Subcutaneous adipose tissue (tissue), 4 donors: ENCODE data around the gene FKBP15. TPM values are rescaled to one million over a fixed set of nuclear protein-coding genes. Genes with fewer than 3 reads are reported as not detected.

Experiments used
- total RNA-seq, 4 donors: library from RNA; depleted of rRNA; stranded (reverse); fragments of >200 nt; gene quantifications; one replicate each; pipeline ENCODE4 v1.1.0, GENCODE V29; 2016
- TF ChIP-seq, protein P1 (sequence below): fragments of 450-650 bp; IDR thresholded peaks from one replicate; pipeline ENCODE4 v1.5.1; 2016; ENCODE audit warnings: low read depth, mild to moderate bottlenecking, control low read depth, antibody characterized with exemption, moderate library complexity

The FKBP15 gene
- total RNA-seq, 4 donors from 2014 or later = 24.9 to 51.7 (median 32.0) TPM

DNA sequence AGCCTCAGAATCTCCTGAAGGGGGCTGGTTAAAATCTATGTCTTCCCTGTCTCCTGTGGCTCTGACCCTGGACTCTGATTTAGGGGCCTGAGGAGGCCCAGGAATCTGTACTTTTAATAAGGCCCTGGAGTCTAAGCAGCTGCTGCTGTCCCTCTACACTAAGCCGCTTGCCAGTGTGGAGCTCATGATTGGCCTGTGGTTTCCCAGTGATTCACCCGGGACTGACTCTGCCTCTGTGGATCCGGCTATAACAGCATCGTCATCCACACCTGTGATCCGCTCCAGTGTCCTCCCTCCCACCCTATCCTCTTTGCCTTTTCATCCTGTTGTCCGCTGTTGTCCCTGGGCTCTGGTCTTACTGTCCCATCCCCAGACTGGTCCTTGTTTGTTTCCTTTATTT lies 66.6 kb downstream of the FKBP15 start:
- TF ChIP-seq, protein P1, sequence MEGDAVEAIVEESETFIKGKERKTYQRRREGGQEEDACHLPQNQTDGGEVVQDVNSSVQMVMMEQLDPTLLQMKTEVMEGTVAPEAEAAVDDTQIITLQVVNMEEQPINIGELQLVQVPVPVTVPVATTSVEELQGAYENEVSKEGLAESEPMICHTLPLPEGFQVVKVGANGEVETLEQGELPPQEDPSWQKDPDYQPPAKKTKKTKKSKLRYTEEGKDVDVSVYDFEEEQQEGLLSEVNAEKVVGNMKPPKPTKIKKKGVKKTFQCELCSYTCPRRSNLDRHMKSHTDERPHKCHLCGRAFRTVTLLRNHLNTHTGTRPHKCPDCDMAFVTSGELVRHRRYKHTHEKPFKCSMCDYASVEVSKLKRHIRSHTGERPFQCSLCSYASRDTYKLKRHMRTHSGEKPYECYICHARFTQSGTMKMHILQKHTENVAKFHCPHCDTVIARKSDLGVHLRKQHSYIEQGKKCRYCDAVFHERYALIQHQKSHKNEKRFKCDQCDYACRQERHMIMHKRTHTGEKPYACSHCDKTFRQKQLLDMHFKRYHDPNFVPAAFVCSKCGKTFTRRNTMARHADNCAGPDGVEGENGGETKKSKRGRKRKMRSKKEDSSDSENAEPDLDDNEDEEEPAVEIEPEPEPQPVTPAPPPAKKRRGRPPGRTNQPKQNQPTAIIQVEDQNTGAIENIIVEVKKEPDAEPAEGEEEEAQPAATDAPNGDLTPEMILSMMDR = no peak

DNA sequence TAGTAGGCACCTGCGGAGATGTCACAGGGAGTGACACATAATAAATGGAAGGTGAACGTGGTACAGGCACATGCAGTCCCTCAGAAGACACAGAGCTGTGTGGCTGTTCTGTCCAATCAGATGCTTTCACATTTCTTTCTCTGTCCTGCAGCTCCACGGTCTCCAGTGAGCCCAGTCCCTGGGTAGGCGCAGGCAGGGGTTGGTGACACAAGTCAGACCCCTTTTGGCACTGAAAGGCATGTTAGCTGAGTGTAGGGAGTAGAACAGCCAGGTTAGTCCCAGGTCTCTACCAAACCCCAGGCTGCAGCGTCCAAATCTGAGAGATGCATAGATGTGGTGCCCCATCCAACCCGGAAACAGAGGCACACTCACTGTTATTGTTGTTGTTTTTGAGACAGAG lies 67.5 kb downstream of the FKBP15 start:
- TF ChIP-seq, protein P1 = no peak

DNA sequence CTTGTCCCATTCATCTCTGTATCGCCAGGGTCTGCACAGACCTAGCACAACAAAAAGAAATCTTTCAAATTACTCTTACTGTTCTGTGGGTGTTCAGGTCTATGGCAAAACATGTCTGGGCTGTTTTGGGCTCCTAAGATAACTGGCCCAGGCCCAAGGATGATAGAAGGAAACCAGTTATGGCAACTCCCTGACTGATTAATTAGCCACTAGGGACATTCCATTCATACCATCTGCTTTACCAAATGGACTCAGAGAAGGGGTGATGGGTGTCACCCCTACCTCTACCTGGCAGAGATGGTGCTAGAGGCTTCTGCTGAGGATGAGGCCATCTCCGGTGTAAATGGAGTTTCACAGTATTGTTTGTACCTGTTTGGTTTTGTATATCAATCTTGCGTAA lies 68.4 kb downstream of the FKBP15 start:
- TF ChIP-seq, protein P1 = no peak

DNA sequence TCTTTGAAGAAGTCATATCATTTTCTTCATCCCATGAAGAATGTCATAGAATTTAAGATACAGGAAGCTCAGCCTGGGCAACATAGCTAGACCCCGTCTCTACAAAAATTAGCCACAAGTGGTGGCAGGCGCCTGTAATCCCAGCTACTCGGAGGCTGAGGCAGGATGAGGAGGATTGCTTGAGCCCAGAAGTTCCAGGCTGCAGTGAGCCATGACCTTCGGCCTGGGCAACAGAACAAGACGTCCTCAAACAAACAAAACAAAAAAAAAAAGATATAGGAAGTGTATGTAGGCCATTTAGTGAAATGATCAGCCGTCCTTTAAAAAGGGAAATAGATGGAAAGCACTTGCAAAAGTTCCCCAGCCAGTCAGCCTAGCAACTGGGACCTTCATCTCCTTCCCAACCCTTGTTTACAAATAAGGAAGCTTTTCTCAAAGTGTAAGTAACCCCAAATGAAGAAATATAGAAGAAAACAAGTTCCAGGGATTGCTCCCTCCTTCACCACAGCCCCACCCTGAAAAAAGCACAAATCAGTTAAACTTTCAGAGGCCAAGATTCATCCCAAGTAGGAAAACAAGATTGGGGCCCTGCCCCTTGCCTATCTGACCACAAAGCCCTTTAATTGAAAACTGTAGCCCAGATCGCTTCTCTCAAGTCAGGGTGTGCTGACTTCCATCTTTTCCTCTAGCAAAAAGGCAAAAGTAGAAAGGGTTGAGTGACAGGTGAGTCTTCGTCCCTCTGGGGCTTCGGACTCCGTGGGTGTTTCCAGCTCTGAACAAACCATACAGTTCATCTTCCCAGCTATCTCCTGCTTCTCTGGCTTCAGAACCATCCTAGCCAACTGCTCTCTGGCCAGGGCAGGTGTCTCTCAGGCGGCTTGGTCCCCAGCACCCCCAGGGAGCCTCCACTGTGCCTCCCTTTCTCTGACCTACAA lies 69.1 kb downstream of the FKBP15 start:
- TF ChIP-seq, protein P1 = no peak

DNA sequence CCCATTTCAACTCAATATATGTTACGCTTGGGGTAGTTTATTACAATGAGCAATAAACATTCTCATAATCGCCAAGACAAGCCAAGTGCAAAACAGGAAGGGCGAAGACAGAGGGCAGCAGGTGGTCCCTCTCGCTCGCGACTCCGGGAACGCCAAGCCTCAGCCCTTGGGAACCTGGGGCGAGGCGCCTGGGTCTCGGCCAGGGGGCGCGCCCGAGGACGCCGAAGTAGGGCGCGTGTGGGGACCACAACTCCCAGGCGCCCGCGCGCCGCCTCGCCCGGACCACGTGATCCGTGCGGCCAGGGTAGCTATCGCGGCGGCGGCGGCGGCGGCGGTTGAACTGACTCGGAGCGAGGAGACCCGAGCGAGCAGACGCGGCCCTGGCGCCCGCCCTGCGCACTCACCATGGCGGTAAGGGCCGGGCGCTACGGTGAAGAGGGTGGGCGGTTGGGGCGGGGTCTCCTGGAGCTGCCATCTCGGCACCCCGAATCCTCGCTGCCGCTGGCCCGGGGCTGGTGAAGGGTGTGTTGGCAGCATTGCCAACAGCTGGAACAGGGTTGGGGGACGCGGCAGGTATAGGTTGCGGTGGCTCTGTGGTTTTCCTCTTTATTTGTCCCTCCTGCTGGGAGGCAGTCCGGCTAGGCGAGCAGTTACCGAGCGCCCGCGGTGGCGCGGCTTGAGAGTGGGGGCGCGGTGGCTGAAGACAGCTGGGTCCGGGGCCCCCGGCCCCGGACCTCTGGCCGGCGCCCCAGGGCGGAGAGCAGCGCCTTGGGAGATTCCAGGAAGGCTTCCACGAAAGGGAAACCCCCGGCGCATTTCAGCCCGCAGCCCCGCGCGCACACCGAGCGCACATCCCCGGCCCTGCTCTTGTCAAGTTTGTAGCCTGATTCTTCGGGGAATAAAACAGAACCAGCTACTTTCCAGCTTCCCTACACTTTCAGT lies 70.1 kb downstream of the FKBP15 start, which contains the start of gene SLC31A2:
Gene SLC31A2, plus strand, starts transcription at position 338 of the 942 bp plus-strand sequence. Its CDS starts 68 bp downstream, at position 406.
- TF ChIP-seq, protein P1 = no peak

DNA sequence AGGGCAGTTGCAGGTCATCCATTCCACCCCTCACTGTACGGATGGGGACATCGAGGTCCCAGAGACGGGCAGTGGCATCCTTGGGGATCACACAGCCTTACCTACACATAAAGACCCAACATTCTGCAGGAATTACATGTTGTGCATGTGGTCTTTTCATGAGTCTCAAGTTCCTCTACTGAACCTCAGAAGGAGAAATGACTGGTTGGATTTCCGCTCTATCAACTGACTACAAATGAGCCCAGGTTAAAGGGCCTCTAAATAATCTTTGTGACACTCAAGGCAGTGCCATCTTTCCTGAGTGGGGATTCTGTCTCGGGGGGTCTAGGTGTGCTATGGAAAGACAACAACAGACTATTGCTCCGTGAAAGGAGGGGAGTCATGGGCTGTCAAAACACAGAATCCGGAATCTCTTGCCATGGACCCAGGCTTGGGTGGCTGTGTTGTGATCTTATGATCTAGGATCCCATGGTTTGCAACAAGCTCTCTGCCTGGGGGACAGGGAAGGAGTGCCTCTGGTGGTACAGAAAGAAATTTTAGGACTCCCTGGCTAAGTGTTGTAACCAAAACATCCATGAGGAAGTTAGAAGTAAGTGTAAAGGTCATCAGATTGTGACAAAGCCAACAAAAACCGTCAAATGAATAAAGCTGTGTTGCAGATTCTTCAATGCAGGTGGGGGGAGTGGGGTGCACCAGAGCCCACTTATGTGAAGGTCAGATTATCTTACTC lies 72.1 kb downstream of the FKBP15 start:
- TF ChIP-seq, protein P1 = no peak
